Effector memory CD4-positive, alpha-beta T cell (primary cell): ENCODE measurements around the gene MGA.

Experiments used
- DNase-seq, 3 donors: peaks; one replicate each; pipeline ENCODE4 v3.0.0-alpha.2; 2020
- H3K27ac ChIP-seq: 2 replicates; pipeline ENCODE4 v1.7.0; 2013; ENCODE audit warnings: mild to moderate bottlenecking, low read length, moderate library complexity; ENCODE audit not compliant: insufficient read depth, poor library complexity, severe bottlenecking
- H3K27me3 ChIP-seq: replicated peaks from 2 replicates; pipeline ENCODE4 v1.7.0; 2013; ENCODE audit warnings: mild to moderate bottlenecking, low read length; ENCODE audit not compliant: insufficient read depth, control insufficient read depth, poor library complexity, severe bottlenecking
- H3K36me3 ChIP-seq: 2 replicates; pipeline ENCODE4 v1.7.0; 2013; ENCODE audit warnings: mild to moderate bottlenecking, low read length, moderate library complexity; ENCODE audit not compliant: control insufficient read depth, insufficient read depth
- H3K4me1 ChIP-seq: 2 replicates; pipeline ENCODE4 v1.7.0; 2013; ENCODE audit warnings: low read length, mild to moderate bottlenecking; ENCODE audit not compliant: control insufficient read depth, insufficient read depth, poor library complexity, severe bottlenecking
- H3K4me3 ChIP-seq: 2 replicates; pipeline ENCODE4 v1.7.0; 2013; ENCODE audit warnings: low read length, low read depth, mild to moderate bottlenecking; ENCODE audit not compliant: insufficient read depth, poor library complexity, severe bottlenecking
- H3K9me3 ChIP-seq: 2 replicates; pipeline ENCODE4 v1.7.0; 2013; ENCODE audit warnings: mild to moderate bottlenecking, low read length, moderate library complexity; ENCODE audit not compliant: control insufficient read depth
- total RNA-seq, 3 donors: gene quantifications; one replicate each; lab custom pipeline; 2026; lab: John Stamatoyannopoulos, UW

The MGA gene
- 147 to 194 (median 155) reads per million in 3 donors for total RNA-seq

DNA sequence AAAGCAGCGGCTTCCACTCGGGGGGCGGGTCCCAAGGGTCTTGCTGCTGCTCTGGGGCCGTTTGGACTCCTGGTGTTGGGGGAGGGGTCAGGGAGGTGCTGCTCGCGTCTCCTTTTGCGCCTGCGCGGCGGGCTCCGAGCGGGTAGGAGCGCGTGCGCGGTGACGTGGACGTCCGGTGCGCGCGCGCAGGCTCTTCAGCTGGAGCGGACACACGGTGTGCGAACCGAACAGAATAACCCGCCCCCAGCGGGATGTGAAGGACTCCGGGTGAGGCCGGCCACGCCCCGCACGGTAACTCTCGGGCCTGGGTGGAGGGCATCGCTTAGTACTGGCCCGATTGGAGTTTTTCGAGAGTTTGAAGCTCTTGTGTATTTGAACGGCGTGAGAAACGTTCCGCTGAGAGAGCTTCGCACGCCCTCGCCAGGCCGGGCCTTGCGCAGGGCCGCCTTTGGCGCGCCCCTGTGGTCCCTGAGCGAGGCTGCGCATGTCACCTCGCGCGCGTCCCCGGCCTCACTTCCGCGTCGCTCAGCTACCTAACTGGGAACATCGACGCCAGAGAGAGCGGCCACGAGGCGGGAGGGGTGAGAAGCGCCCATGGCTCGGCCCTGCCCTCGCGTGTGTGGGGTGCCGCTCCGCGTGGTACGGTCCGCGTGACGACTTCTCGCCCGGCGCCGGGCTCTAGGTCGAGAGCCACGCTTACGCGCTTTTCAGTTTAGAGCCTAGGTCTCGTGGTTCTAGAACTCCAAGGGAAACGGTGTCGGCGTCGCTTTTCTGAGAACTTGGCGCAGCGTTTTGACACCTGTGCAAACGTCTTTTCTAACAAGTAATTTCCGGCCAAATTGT, at the start of gene MGA:
MGA (plus strand) TSS at position 171 of the 843 bp plus-strand sequence.
- H3K4me1 ChIP-seq, result peaks cover 21% of the 10 kb centered on the region
- no peaks in the 10 kb centered on the region for H3K36me3 ChIP-seq
- peak within 1 kb of the TSS; percentile 44 for H3K4me3 ChIP-seq
- H3K27ac ChIP-seq, result peak within 1 kb of the TSS; percentile 87
- peak; percentile 77 to 86 (median 77) for DNase-seq
- H3K27me3 ChIP-seq, result no peaks in the 10 kb centered on the region
- H3K9me3 ChIP-seq, result no peaks in the 10 kb centered on the region

DNA sequence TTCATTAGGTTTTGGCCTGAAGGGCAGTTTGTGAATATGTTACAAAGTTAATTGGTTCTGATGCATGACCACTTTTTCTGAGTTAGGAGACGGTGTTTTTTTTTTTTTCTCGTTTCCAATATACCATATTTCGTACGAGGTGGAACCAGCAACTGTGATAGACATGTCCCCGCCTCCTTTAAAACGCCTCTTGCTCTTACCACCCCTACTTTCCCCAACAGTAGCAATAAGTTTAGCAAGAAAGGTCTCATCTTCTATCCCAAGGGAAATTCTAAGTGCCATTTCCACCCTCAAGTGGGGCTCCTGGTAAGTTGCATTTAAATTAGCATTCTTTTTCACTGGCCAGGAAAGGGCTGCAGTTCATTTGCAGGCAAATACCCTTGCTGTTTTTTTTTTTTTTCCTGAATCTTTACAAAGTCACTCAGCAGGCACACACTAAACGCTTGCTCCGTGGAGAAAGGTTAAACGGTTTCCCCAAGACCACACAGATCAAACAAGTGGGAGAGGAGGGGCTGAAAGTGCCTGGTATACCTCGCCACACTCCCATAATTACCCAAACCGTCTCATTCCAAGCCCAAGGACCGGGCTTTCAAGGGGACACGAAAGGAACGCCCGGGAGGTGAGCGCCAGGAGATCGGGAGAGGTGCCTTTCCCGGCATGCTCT, 39.5 kb upstream of the MGA start:
- Histone ChIP-seq H3K27ac (no peak overlapping the region), H3K36me3 (no peaks in the 10 kb centered on the region), H3K9me3 (no peaks in the 10 kb centered on the region), H3K4me1 (peaks cover 8% of the 10 kb centered on the region), H3K4me3 (peak overlapping the region; percentile 29), H3K27me3 (no peaks in the 10 kb centered on the region)
- DNase-seq, result no peak

DNA sequence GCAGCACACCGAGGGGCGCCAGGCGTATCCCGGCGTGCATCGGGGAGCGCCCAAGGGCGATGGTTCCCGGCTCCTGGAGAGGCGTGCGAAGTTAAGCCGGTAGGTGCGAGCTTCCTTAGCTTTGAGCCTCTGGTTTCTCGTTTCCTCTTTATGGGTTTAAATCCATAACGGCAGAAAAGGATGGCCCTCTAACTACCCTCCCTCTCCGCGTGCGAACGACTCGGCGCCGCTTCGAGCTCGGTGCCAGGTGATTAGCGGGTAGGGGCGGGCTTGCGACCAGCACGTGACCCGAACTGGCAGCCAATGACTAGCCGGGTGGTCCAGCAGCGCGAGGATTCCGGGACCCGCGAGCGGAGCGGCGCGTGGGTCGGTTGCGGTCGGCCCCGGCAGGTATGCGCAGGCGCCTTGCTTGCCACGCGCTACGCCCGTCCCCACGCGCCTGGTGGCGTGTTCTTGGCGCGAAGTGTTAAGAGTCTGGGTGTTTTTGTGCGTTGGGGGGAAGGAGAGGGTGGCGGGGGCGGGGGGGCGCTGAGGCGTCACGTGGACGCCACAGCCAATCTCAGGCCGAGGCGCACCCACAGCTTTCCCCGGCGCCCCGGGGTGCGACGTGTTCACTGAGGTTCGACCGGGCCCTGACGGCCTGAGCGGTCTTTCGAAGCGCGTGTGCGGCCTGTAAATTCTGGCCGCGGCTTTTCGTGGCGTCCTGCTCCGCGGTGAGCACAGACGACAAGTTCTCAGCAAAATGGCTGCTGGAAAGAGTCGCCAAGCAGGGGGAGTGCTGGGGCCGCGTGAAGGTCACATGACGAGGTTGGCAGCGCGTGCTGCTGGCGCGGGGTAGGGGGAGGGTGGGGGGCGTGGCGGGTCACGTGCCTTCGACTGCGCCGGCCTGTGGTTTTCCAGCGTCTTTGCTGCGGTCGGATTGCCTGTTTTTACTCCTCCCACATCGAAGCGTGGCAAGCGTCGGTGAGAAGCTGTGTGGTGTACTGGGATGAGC, 38.7 kb upstream of the MGA start:
- Histone ChIP-seq H3K27ac (no peak overlapping the region), H3K4me1 (peaks cover 8% of the 10 kb centered on the region), H3K9me3 (no peaks in the 10 kb centered on the region), H3K36me3 (no peaks in the 10 kb centered on the region), H3K27me3 (no peaks in the 10 kb centered on the region), H3K4me3 (peak overlapping the region; percentile 29)
- peak; percentile 59 to 73 (median 66) for DNase-seq

DNA sequence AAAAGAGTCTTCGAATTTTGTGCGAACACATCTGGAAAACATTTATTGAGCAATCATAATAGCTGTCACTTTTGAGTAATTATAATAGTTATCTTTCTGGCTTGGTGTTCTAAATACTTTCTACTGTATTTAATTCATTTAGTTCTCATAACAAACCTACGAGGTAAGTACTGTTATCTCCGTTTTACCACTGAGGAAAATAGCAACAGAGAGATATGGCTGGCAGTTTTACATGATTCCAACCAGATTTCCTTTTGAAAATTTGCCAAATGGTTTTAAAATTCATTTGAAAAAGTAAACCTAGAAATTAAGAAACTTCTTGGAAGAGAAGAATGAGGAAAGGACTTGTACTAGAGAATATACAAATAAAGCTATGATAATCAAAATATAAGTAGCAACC, 37.3 kb upstream of the MGA start:
- Histone ChIP-seq H3K9me3 (no peaks in the 10 kb centered on the region), H3K36me3 (no peaks in the 10 kb centered on the region), H3K4me1 (peaks cover 8% of the 10 kb centered on the region), H3K27ac (no peak overlapping the region), H3K27me3 (no peaks in the 10 kb centered on the region), H3K4me3 (no peak overlapping the region)
- no peak for DNase-seq

DNA sequence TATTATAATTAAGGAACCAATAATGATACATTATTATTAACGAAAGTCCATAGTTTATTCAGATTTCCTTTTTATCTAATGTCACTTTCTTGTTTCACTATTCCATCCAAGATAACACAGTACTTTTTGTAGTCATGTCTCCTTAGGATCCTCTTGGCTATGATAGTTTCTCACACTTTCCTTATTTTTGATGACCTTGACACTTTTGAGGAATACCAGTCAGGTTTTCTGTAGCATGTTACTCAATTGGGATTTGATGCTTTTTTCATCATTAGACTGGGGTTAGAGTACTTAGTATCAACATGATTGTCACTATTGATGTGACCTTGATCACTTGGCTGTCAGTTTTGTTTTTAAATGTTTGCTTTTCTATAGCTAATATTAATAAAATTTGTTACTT, 33.0 kb upstream of the MGA start:
- Histone ChIP-seq H3K4me1 (no peaks in the 10 kb centered on the region), H3K4me3 (no peak overlapping the region), H3K36me3 (no peaks in the 10 kb centered on the region), H3K9me3 (no peaks in the 10 kb centered on the region), H3K27me3 (no peaks in the 10 kb centered on the region), H3K27ac (no peak overlapping the region)
- DNase-seq, result no peak

DNA sequence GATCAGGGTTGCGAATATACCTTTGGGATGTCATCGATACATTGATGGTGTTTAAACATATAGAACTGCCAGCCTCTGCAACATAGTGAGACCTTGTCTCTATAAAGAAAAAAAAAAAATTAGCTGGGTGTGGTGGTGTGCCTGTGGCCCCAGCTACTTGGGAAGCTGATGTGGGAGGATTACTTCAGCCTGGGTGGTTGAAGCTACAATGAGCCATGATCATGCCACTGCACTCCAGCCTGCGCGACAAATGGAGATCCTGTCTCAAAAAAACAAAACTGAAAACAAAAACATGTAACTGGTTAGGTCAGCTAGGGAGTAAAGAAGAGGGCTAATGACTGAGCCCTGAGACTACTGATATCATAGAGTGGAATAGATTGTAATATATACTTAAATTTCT, 30.7 kb upstream of the MGA start:
- Histone ChIP-seq H3K27ac (no peak overlapping the region), H3K27me3 (no peaks in the 10 kb centered on the region), H3K36me3 (no peaks in the 10 kb centered on the region), H3K9me3 (no peaks in the 10 kb centered on the region), H3K4me3 (no peak overlapping the region), H3K4me1 (no peaks in the 10 kb centered on the region)
- DNase-seq, result no peak

DNA sequence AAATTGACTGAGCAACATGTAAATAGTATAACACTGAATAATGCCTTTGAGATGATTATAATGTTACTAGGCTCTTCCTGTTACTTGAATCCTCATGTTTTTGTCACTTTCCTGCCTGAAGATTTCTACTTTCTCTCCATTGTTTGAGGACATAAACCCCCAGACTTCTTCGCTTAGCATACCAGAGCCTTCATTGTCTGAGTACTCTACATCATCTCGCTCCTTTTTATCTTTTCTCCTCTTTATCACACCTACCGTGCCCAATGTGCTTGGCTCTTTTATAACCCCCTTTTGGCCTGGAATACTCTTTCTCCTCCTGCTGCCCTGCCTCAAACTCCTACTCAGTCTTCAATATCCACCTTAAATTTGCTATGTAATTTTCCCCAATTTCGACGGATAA, 30.3 kb upstream of the MGA start:
- no peak overlapping the region for H3K4me3 ChIP-seq
- no peak for DNase-seq
- no peaks in the 10 kb centered on the region for H3K36me3 ChIP-seq
- H3K9me3 ChIP-seq, result no peaks in the 10 kb centered on the region
- no peaks in the 10 kb centered on the region for H3K4me1 ChIP-seq
- H3K27ac ChIP-seq, result no peak overlapping the region
- H3K27me3 ChIP-seq, result no peaks in the 10 kb centered on the region

DNA sequence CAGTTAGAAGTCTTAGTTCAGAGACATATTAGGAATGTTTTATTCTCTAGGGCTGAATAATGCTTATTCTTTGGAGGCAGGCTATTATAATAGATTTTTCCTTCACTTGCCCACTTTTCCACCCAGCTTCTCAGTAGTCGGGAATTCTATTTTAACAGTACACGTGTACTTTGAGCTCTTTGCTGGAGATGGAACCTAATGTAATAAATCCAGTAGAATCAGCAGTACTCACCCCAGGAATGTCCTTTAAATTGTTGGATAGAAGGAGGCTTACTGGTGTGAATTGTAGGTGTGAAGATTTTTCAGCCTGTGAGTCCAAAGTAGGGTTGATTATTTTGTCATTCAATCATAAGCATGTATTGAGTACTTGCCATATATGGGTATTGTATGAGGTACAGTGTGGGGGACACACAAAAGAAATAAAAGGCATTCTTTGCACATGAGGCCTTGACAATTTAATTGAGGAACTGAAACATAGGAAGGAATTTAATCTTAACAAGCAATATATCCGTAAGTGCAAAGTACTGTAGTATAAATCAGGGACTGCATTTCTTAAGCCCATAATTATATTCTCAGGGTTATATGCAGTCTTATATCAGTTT, 29.5 kb upstream of the MGA start:
- H3K27me3 ChIP-seq, result no peaks in the 10 kb centered on the region
- no peak overlapping the region for H3K27ac ChIP-seq
- no peaks in the 10 kb centered on the region for H3K4me1 ChIP-seq
- no peaks in the 10 kb centered on the region for H3K36me3 ChIP-seq
- no peaks in the 10 kb centered on the region for H3K9me3 ChIP-seq
- no peak overlapping the region for H3K4me3 ChIP-seq
- no peak for DNase-seq

DNA sequence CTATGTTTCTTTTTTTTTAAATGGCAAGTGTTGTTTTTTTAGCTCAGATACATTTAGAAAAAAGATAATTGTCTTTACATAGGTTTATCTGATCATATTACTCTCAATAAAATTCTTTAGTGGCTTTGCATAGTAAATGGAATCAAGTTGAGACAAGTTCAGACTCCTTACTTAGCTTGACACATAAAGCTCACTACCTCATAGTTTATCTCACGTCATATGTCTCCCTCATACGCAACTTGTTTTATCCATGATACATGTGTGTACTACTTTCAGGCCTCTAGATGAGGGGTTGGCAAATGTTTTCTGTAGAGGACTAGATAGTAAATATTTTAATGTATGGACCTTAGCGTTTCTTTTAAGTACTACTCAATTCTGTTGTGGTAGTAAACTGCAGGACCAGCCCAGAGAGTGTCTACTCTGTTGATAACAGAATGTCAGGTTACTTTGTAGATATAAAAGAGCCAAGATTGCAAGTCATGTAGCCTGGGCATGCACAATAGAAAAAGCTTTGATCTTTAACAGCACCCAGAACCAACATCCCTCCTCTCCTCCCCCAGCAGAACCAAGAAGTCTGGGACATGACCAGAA, 28.2 kb upstream of the MGA start:
- DNase-seq, result no peak
- no peaks in the 10 kb centered on the region for H3K4me1 ChIP-seq

More for the DNA sequence above, 28.2 kb upstream of the MGA start:
- H3K36me3 ChIP-seq, result no peaks in the 10 kb centered on the region
- H3K27me3 ChIP-seq, result no peaks in the 10 kb centered on the region
- H3K27ac ChIP-seq, result no peak overlapping the region
- H3K4me3 ChIP-seq, result no peak overlapping the region
- no peaks in the 10 kb centered on the region for H3K9me3 ChIP-seq
